Measurements from ENCODE around the gene POC1B. TPM values are rescaled to one million over a fixed set of nuclear protein-coding genes. Genes with fewer than 3 reads are reported as not detected.
A peak's percentile ranks its signal among the peaks of the same experiment; 100 is the strongest.
"Not testable (repeated sequence)": the region's sequence is repeated elsewhere in the genome, so short reads cannot be mapped to it uniquely, and the experiment has no call there.

POC1B gene
- total RNA-seq, 1 experiment from 2014 or later: 13.6 TPM

DNA sequence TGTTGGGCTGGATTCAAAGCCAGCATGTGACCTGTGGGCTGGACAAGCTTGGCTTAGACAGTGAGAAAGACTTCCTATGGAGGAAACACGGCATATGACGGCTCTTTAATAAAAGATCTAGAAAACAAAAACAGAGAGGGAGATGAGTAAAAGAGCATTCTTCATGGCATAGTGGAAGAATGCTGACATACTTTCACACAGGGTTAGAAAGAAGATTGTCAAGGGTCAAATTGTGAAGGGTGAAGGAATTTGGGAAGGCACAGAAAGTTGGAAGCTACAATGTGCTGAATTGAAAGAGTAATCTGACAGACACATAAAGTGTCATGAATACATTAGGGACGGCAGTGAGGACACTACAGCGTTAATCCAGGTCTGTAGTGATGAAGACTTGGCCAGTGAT, 64.7 kb downstream of the POC1B start:
- H3K4me1 ChIP-seq (replicated peaks; ENCODE audit: insufficient read depth): peaks cover 4% of the 10 kb centered on the region
- POLR2A ChIA-PET (ENCODE audit: unreplicated experiment): no interaction called here
- no peaks in the 10 kb centered on the region for H3K27me3 ChIP-seq (ENCODE audit: insufficient read depth, low read depth)
- no peaks in the 10 kb centered on the region for H3K79me2 ChIP-seq (ENCODE audit: low read depth)
- no TSS peak for BruUV-seq (replicated peaks)
- no peaks in the 10 kb centered on the region for H3F3A ChIP-seq (ENCODE audit: insufficient read depth, low read depth)
- H3K9me3 ChIP-seq (ENCODE audit: insufficient read depth, low read depth): no peaks in the 10 kb centered on the region
- H3K4me3 ChIP-seq: no peak overlapping the region
- H3K9me2 ChIP-seq (ENCODE audit: insufficient read depth): no peaks in the 10 kb centered on the region
- no peaks in the 10 kb centered on the region for H3K36me3 ChIP-seq (ENCODE audit: low read depth)
- no peak for DNase-seq
- H3K27ac ChIP-seq: peak overlapping the region; percentile 17; the same call in 1 of the 2 replicates
- H2AFZ ChIP-seq: no peak overlapping the region
- CTCF ChIA-PET: interaction anchor here (0.6 to 1.4 kb wide), 3 partner anchors 107 to 444 kb away, joined by 3 to 5 read pairs (median 4); no protein-coding TSS in a partner anchor
- intact Hi-C loops (cut with micrococcal nuclease; ENCODE audit: unreplicated experiment): loop anchor here (1.0 to 5.0 kb wide), 3 partner anchors 66 to 442 kb away; partner anchors contain the start of gene POC1B
- no peaks in the 10 kb centered on the region for H4K20me1 ChIP-seq (ENCODE audit: insufficient read depth)
- TF ChIP-seq CTCF (conservative IDR thresholded peaks at IDR 0.05) (no peak), EZH2 (IDR thresholded peaks at IDR 0.05; ENCODE audit: low read depth) (no peak)
- peak overlapping the region; percentile 69; the same call in 1 of the 2 replicates for H3K4me2 ChIP-seq

GRCh38 chr12:89459279-89459678, 66.6 kb downstream of the POC1B start:
- H3K4me2 ChIP-seq; H3K36me3 ChIP-seq (ENCODE audit: low read depth); H3K27ac ChIP-seq; H3K27me3 ChIP-seq (ENCODE audit: insufficient read depth, low read depth); BruUV-seq (replicated peaks); H3K9me3 ChIP-seq (ENCODE audit: insufficient read depth, low read depth); H2AFZ ChIP-seq; H3F3A ChIP-seq (ENCODE audit: insufficient read depth, low read depth); H3K4me3 ChIP-seq; H3K79me2 ChIP-seq (ENCODE audit: low read depth); POLR2A ChIA-PET (ENCODE audit: unreplicated experiment); DNase-seq; H4K20me1 ChIP-seq (ENCODE audit: insufficient read depth); H3K9me2 ChIP-seq (ENCODE audit: insufficient read depth); H3K4me1 ChIP-seq (replicated peaks; ENCODE audit: insufficient read depth): not testable (repeated sequence)
- TF ChIP-seq CTCF (conservative IDR thresholded peaks at IDR 0.05): peak; percentile 42
- CTCF ChIA-PET: interaction anchor here (0.6 kb wide), 2 partner anchors 299 to 1304 kb away, joined by 4 to 11 read pairs; no protein-coding TSS in a partner anchor
- intact Hi-C loops (cut with micrococcal nuclease; ENCODE audit: unreplicated experiment): loop anchor here (1.0 kb wide), 1 partner anchor 105 kb away; no protein-coding TSS in a partner anchor

- no TSS peak for BruUV-seq (replicated peaks)
Observed at GRCh38 chr12:89456565-89456964, 69.3 kb downstream of the POC1B start.

More at GRCh38 chr12:89456565-89456964, 69.3 kb downstream of the POC1B start:
- H4K20me1 ChIP-seq (ENCODE audit: insufficient read depth): no peaks in the 10 kb centered on the region
- no peaks in the 10 kb centered on the region for H3K36me3 ChIP-seq (ENCODE audit: low read depth)
- no peak for TF ChIP-seq EZH2 (IDR thresholded peaks at IDR 0.05; ENCODE audit: low read depth)
- no peak for TF ChIP-seq CTCF (conservative IDR thresholded peaks at IDR 0.05)
- no peaks in the 10 kb centered on the region for H3K79me2 ChIP-seq (ENCODE audit: low read depth)
- H3K27ac ChIP-seq: no peak overlapping the region
- H3K4me3 ChIP-seq: no peak overlapping the region
- H3K4me1 ChIP-seq (replicated peaks; ENCODE audit: insufficient read depth): peaks cover 3% of the 10 kb centered on the region
- no peaks in the 10 kb centered on the region for H3K27me3 ChIP-seq (ENCODE audit: insufficient read depth, low read depth)
- H3K9me3 ChIP-seq (ENCODE audit: insufficient read depth, low read depth): no peaks in the 10 kb centered on the region
- no peak overlapping the region for H3K4me2 ChIP-seq
- intact Hi-C loops (cut with micrococcal nuclease; ENCODE audit: unreplicated experiment): no loop called here
- CTCF ChIA-PET: no interaction called here
- POLR2A ChIA-PET (ENCODE audit: unreplicated experiment): no interaction called here
- DNase-seq: no peak
- H3F3A ChIP-seq (ENCODE audit: insufficient read depth, low read depth): no peaks in the 10 kb centered on the region
- no peaks in the 10 kb centered on the region for H3K9me2 ChIP-seq (ENCODE audit: insufficient read depth)
- no peak overlapping the region for H2AFZ ChIP-seq
